Measurements from ENCODE around the gene CUBN. TPM values are rescaled to one million over a fixed set of nuclear protein-coding genes. Genes with fewer than 3 reads are reported as not detected.

CUBN gene
- total RNA-seq (2022; extraction: Qiagen RNA extraction; ENCODE audit: low read depth), result 0.02 to 0.30 TPM (median 0.03 TPM) in 5 replicates

DNA sequence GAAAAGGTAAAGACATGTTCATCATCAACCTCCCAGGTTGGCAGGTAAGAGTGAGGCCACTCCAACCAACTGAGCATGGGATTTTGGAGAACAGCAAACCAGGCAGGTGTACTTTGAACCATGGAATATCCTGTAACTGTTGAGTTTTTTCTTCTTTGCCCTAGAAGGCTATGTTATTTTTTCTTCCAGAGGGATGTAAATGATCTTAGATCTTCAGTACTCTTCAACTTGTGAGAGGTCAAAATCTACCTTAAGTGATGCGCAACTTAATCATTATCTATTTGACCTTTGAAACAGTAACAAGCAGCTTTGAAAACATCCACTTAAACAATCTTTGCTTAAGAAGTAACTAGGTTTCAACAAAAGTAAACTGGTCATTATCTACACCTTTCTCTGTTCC is at the start of gene CUBN:
CUBN (minus strand) TSS at position 71 of the 400 bp plus-strand sequence; CDS start at position 25, 46 bp downstream.

DNA sequence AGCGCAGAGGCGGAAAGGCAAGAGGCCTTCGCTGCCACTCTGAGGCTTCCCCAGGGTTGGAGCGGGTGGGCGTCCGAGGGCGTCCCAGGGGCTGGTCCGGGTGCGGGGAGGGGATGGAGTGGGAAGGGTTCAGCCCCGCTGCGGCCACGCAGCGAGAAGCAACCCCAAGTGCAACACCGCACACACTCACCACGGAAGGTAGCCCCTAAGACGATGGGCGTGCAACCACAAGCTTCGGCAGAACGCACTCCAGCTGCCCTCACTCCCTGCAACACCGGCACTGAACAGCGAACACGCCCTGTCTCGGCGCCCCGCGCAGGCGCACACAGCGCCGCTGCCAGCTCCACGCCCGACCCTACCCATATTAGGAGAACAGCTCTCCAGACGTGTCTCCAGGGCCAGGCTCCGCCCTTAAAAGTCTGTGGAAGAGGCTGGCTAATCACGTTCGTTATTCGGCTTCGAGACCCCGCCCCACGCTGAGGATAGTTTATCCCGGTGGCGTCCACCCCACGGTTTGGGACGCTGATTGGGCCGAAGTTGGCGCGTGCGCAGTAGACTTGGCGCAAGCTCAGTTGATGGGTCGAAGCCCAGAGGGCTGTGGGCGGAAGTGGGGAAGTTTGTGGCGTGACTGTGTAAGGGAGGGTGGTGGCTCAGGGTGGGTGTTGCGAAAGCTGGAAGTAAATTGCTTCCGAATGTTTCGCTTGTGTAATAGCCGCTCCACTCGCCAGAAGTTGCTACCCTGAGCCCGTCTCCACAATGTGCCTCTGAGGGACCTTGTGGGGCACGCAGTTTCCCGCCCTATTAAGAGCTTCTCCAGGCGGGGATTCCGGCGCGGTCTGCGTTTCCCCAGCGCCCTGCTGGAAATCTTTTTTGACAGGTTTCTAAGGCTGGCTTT is 312.2 kb downstream of the CUBN start, which contains the start of gene RSU1:
RSU1 (minus strand) TSS at position 300 of the 895 bp plus-strand sequence. CDS start 343 bp downstream, outside the sequence.

Other genes starting within 250 kb of the CUBN start
- 1.3 to 4.0 TPM (median 3.7 TPM) in 5 replicates for gene TRDMT1, start 71.9 kb upstream of the CUBN start, total RNA-seq (2022; extraction: Qiagen RNA extraction; ENCODE audit: low read depth)
- gene VIM, start 98.4 kb upstream of the CUBN start, total RNA-seq (2022; extraction: Qiagen RNA extraction; ENCODE audit: low read depth), result 1,759 to 2,044 TPM (median 1,980 TPM) in 5 replicates

Data from A549 treated with RU486 at 1 μM for 4 hours (cell line).